Measurements from ENCODE around the gene RNASE8. TPM values are rescaled to one million over a fixed set of nuclear protein-coding genes. Genes with fewer than 3 reads are reported as not detected.

RNASE8 gene
- total and polyA plus RNA-seq, 10 of the 15 experiments (the other 5 are each of a cell fraction or from before 2014, with no cell fraction given): not detected

DNA sequence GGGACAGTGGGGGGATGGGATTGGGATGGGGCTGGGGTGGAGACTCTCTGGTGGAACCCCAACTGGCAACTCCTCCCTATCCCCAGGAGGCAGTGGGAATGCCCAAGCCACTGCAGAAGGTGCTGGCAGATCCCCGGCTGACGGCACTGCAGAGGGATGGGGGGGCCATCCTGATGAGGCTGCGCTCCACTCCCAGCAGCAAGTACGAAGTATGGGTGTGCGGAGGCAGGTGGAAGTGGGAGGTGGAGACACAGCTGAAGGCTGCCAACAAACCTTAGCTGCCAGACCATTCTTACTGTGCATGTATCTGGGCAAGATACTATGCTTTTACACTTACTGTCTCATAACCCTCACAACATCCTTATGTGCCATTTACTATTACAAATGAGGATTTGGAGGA is 20.7 kb downstream of the RNASE8 start:
- FAIRE-seq (no peak), ATAC-seq (no peak), DNase-seq (ENCODE audit: low read depth, low spot score) (no peak)
- SMC1A ChIA-PET (ENCODE audit: uncharacterized antibody, unreplicated experiment): no interaction called here
- Histone ChIP-seq H3K79me2 (ENCODE audit: control insufficient read depth, insufficient read depth, low read length) (no peaks in the 10 kb centered on the region), H3K27ac (ENCODE audit: control insufficient read depth, insufficient read depth) (no peak overlapping the region), H3K9me3 (replicated peaks; ENCODE audit: control insufficient read depth, insufficient read depth, low read length) (no peaks in the 10 kb centered on the region), H3K4me3 (no peak overlapping the region), H3K4me1 (ENCODE audit: control insufficient read depth, insufficient read depth, low read length) (no peaks in the 10 kb centered on the region), H3K4me2 (ENCODE audit: control insufficient read depth, insufficient read depth) (no peak overlapping the region), H4K20me1 (ENCODE audit: control insufficient read depth, insufficient read depth) (no peaks in the 10 kb centered on the region), H3K27me3 (replicated peaks in 1 of 2; ENCODE audit: control insufficient read depth in 2 of 2, insufficient read depth in 2 of 2, low read length in 1 of 2) (peaks cover 0 to 3% of the 10 kb centered on the region in 2 experiments; a peak in 1 of 4 replicates), H2AFZ (ENCODE audit: control insufficient read depth, low read depth, low read length) (no peak overlapping the region), H3K36me3 (ENCODE audit: control insufficient read depth in 2 of 2, insufficient read depth in 2 of 2, low read length in 1 of 2) (no peaks in the 10 kb centered on the region), H3K9ac (ENCODE audit: control insufficient read depth, insufficient read depth, low read length) (no peak overlapping the region)
- intact Hi-C loops (cut with micrococcal nuclease; ENCODE audit: unreplicated experiment): no loop called here
- 46% methylated on average over 5 of the region's 5 CpGs for WGBS (ENCODE audit: insufficient coverage, insufficient replicate concordance, low lambda C conversion rate, missing lambda C conversion rate)
- CTCF ChIA-PET: interaction anchor here (1.0 to 1.6 kb wide), 3 partner anchors 10 to 64 kb away, joined by 3 to 5 read pairs (median 3); no protein-coding TSS in a partner anchor
- no TSS peak for BruUV-seq (replicated peaks)
- POLR2A ChIA-PET: no interaction called here
- TF ChIP-seq, protein P1, sequence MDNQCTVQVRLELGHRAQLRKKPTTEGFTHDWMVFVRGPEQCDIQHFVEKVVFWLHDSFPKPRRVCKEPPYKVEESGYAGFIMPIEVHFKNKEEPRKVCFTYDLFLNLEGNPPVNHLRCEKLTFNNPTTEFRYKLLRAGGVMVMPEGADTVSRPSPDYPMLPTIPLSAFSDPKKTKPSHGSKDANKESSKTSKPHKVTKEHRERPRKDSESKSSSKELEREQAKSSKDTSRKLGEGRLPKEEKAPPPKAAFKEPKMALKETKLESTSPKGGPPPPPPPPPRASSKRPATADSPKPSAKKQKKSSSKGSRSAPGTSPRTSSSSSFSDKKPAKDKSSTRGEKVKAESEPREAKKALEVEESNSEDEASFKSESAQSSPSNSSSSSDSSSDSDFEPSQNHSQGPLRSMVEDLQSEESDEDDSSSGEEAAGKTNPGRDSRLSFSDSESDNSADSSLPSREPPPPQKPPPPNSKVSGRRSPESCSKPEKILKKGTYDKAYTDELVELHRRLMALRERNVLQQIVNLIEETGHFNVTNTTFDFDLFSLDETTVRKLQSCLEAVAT (IDR thresholded peaks at IDR 0.05): no peak
- TF ChIP-seq BCL11A (IDR thresholded peaks at IDR 0.05; ENCODE audit: low read depth, low read length) (no peak), CREB1 (IDR thresholded peaks at IDR 0.05; ENCODE audit: low read depth) (no peak), NFYA (IDR thresholded peaks at IDR 0.05; ENCODE audit: borderline replicate concordance, low read depth, low read length) (no peak), ASH2L (IDR thresholded peaks at IDR 0.05; ENCODE audit: borderline replicate concordance, low read depth) (no peak), ZSCAN29 (IDR thresholded peaks at IDR 0.05) (no peak), NRF1 (conservative IDR thresholded peaks at IDR 0.05; ENCODE audit: low read depth, low read length) (no peak), HDGF (IDR thresholded peaks at IDR 0.05) (no peak), RBBP5 (conservative IDR thresholded peaks at IDR 0.05) (no peak), CREM (IDR thresholded peaks at IDR 0.05; ENCODE audit: low read depth) (no peak)
- TF ChIP-seq, protein P2, sequence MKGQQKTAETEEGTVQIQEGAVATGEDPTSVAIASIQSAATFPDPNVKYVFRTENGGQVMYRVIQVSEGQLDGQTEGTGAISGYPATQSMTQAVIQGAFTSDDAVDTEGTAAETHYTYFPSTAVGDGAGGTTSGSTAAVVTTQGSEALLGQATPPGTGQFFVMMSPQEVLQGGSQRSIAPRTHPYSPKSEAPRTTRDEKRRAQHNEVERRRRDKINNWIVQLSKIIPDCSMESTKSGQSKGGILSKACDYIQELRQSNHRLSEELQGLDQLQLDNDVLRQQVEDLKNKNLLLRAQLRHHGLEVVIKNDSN (IDR thresholded peaks at IDR 0.05; ENCODE audit: borderline replicate concordance, extremely low read length, insufficient read depth, low read depth, low read length): no peak
- RAD21 ChIA-PET (ENCODE audit: unreplicated experiment): no interaction called here
- in situ Hi-C loops (cut with MboI): no loop called here

Data from GM12878 (cell line).